Upper lobe of left lung (tissue), 6 donors: ENCODE measurements around the gene TMPRSS4. TPM values are rescaled to one million over a fixed set of nuclear protein-coding genes. Genes with fewer than 3 reads are reported as not detected.
A peak's percentile ranks its signal among the peaks of the same experiment; 100 is the strongest.

Experiments
- ATAC-seq, 2 donors: fragments of 200-7000 bp; cut with Tn5 transposase; one replicate each; pipeline ENCODE4 v1.9.1; 2022; ENCODE audit warnings: mild to moderate bottlenecking in 2 of 2, moderate library complexity in 2 of 2; ENCODE audit not compliant: low FRiP score in 2 of 2
- DNase-seq, 2 donors: peaks; one replicate each; pipeline ENCODE4 v3.0.0-alpha.2; 2019 to 2020
- H3K27ac ChIP-seq, 4 donors: fragments of 200-600 bp; sonication (generic); one replicate each; pipeline ENCODE4 v1.5.1; 2016 to 2019
- H3K27me3 ChIP-seq, 4 donors: fragments of 200-600 bp; sonication (generic); one replicate each; pipeline ENCODE4 v1.5.1; 2017 to 2019
- H3K36me3 ChIP-seq, 4 donors: fragments of 200-600 bp; sonication (generic); one replicate each; pipeline ENCODE4 v1.5.1; 2016 to 2019
- H3K4me1 ChIP-seq, 4 donors: fragments of 200-600 bp; sonication (generic); one replicate each; pipeline ENCODE4 v1.5.1; 2018 to 2019
- H3K4me3 ChIP-seq, 4 donors: fragments of 200-600 bp; sonication (generic); one replicate each; pipeline ENCODE4 v1.5.1; 2017 to 2019; ENCODE audit warnings: mild to moderate bottlenecking in 2 of 4, moderate library complexity in 1 of 4
- H3K9me3 ChIP-seq, 4 donors: fragments of 200-600 bp; sonication (generic); one replicate each; pipeline ENCODE4 v1.5.1; 2018 to 2019
- CTCF ChIP-seq, 6 experiments: fragments of 450-650 bp in 4 of 6; fragments of 200-600 bp in 2 of 6; sonication (generic) in 2 of 6; IDR thresholded peaks; one replicate each; pipeline ENCODE4 v1.5.1; 2016 to 2019; ENCODE audit warnings: antibody characterized with exemption in 6 of 6
- EP300 ChIP-seq, 4 donors: sonication (generic); formaldehyde crosslinking; IDR thresholded peaks; one replicate each; pipeline ENCODE4 v1.5.1; 2017; ENCODE audit warnings: antibody characterized with exemption in 4 of 4, control low read depth in 2 of 4
- POLR2A ChIP-seq, 4 donors: fragments of 450-650 bp; IDR thresholded peaks; one replicate each; pipeline ENCODE4 v1.5.1; 2016 to 2017; ENCODE audit warnings: antibody characterized with exemption in 4 of 4, mild to moderate bottlenecking in 2 of 4
- POLR2AphosphoS5 ChIP-seq, 2 donors: sonication (generic); formaldehyde crosslinking; IDR thresholded peaks; one replicate each; pipeline ENCODE4 v1.5.1; 2017; ENCODE audit warnings: antibody characterized with exemption in 2 of 2
- WGBS, 2 donors: methylation state at CpG; one replicate each; pipeline ENCODE4 v1.1.5; 2017 to 2018; 5-methylcytosine and 5-hydroxymethylcytosine counted together
- total RNA-seq, 6 donors: library from RNA; depleted of rRNA in 4 of 6; stranded (reverse); fragments of >200 nt in 4 of 6; gene quantifications; one replicate each; pipeline versions ENCODE4 v1.1.0 to v1.2.1, GENCODE V29; 2016 to 2021
- donor health status: DM: no; HTN: no; CAD: no; lungs with moderate emphysema.
- donor health status: DM: no; HTN: yes; CAD: no; lungs with severe emphysema.

Gene TMPRSS4
- total RNA-seq, 6 donors from 2014 or later, result 1.6 to 14.3 (median 3.1) TPM

GRCh38 chr11:118081241-118081958, 4.5 kb downstream of the TMPRSS4 start:
- H3K27me3 ChIP-seq, result no peaks in the 10 kb centered on the region
- no peak overlapping the region for H3K27ac ChIP-seq
- ATAC-seq, result no peak
- WGBS, 2 donors, result 52 to 55% methylated on average over 18 of the region's 18 CpGs
- H3K4me1 ChIP-seq, result peaks cover 0 to 13% (median 12%) of the 10 kb centered on the region in 4 donors
- H3K9me3 ChIP-seq, result no peaks in the 10 kb centered on the region
- no peaks in the 10 kb centered on the region for H3K36me3 ChIP-seq
- DNase-seq, result peak in 1 of 2 donors; percentile 59
- no peak for TF ChIP-seq CTCF (IDR thresholded peaks at IDR 0.05)
- no peak overlapping the region for H3K4me3 ChIP-seq

- no peaks in the 10 kb centered on the region for H3K36me3 ChIP-seq
- H3K27ac ChIP-seq, result no peak overlapping the region
- peaks cover 0 to 13% (median 12%) of the 10 kb centered on the region in 4 donors for H3K4me1 ChIP-seq
- no peaks in the 10 kb centered on the region for H3K27me3 ChIP-seq
- peaks cover 0 to 11% (median 7%) of the 10 kb centered on the region in 4 donors for H3K9me3 ChIP-seq
- TF ChIP-seq POLR2AphosphoS5 (IDR thresholded peaks at IDR 0.05) (no peak), POLR2A (IDR thresholded peaks at IDR 0.05) (no peak), CTCF (IDR thresholded peaks at IDR 0.05) (no peak), EP300 (IDR thresholded peaks at IDR 0.05) (no peak)
- ATAC-seq (no peak), DNase-seq (no peak)
- no peak overlapping the region for H3K4me3 ChIP-seq
- WGBS, 2 donors, result 78 to 81% methylated on average over 20 to 21 of the region's 21 CpGs
Observed at GRCh38 chr11:118082880-118083552, 6.1 kb downstream of the TMPRSS4 start.

- H3K4me3 ChIP-seq, result no peak overlapping the region
- DNase-seq (peak in 1 of 2 donors; percentile 58), ATAC-seq (peak; percentile 44 to 48)
Observed at GRCh38 chr11:118084247-118084646, 7.4 kb downstream of the TMPRSS4 start.

GRCh38 chr11:118084656-118085055, 7.8 kb downstream of the TMPRSS4 start:
- TF ChIP-seq CTCF (IDR thresholded peaks at IDR 0.05), result no peak
- Histone ChIP-seq H3K27me3 (no peaks in the 10 kb centered on the region), H3K27ac (no peak overlapping the region), H3K4me1 (peaks cover 0 to 13% (median 12%) of the 10 kb centered on the region in 4 donors), H3K9me3 (peaks cover 0 to 11% (median 7%) of the 10 kb centered on the region in 4 donors), H3K36me3 (no peaks in the 10 kb centered on the region), H3K4me3 (no peak overlapping the region)
- DNase-seq, result no peak
- ATAC-seq, result no peak

More at GRCh38 chr11:118084247-118084646, 7.4 kb downstream of the TMPRSS4 start:
- Histone ChIP-seq H3K27me3 (no peaks in the 10 kb centered on the region), H3K36me3 (no peaks in the 10 kb centered on the region), H3K27ac (no peak overlapping the region), H3K4me1 (peaks cover 0 to 13% (median 12%) of the 10 kb centered on the region in 4 donors), H3K9me3 (peaks cover 0 to 11% (median 7%) of the 10 kb centered on the region in 4 donors)
- TF ChIP-seq POLR2A (IDR thresholded peaks at IDR 0.05) (no peak), EP300 (IDR thresholded peaks at IDR 0.05) (no peak), POLR2AphosphoS5 (IDR thresholded peaks at IDR 0.05) (no peak), CTCF (IDR thresholded peaks at IDR 0.05) (no peak)
- WGBS, 2 donors, result 19 to 21% methylated on average over 3 to 4 of the region's 4 CpGs
